HG03095 (cell line): ENCODE results near the gene SSTR5.

ENCODE experiments used
- ATAC-seq: cut with Tn5 transposase; IDR thresholded peaks from one replicate; pipeline ENCODE4 v1.9.1; 2021; ENCODE audit warnings: moderate library complexity; ENCODE audit not compliant: unreplicated experiment

Gene SSTR5

DNA sequence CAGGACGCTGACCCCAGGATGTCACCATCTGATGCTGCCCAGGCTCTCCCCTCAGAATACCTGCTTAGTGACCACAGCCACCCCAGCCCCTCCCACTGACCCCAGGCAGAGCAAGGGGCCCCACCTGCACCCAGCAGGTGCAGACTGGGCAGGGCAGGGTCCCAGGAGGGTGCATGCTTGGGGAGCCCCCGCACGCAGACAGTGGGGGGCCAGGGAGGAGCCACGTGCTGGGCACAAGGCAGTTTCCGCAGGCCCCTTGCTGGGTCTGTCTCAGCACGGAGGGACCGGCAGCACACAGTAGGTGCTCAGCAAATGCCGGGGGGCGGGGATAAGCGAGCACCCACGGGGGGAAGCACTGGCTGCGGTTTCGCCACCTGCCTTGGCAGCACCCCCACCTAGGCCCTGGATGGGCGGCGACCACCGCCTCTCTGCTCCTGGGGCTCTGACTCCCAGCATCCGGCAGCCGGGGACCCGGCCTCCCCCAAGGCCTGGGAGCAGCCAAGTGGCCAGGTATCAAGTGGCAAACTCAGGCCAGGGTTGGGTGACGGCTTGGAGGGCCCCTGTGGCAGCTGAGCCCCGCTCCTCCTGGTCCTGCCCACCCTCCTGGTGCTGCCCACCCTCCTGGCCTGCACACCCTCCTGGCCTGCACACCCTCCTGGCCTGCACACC lies 18.7 kb upstream of the SSTR5 start:
- ATAC-seq = no peak

DNA sequence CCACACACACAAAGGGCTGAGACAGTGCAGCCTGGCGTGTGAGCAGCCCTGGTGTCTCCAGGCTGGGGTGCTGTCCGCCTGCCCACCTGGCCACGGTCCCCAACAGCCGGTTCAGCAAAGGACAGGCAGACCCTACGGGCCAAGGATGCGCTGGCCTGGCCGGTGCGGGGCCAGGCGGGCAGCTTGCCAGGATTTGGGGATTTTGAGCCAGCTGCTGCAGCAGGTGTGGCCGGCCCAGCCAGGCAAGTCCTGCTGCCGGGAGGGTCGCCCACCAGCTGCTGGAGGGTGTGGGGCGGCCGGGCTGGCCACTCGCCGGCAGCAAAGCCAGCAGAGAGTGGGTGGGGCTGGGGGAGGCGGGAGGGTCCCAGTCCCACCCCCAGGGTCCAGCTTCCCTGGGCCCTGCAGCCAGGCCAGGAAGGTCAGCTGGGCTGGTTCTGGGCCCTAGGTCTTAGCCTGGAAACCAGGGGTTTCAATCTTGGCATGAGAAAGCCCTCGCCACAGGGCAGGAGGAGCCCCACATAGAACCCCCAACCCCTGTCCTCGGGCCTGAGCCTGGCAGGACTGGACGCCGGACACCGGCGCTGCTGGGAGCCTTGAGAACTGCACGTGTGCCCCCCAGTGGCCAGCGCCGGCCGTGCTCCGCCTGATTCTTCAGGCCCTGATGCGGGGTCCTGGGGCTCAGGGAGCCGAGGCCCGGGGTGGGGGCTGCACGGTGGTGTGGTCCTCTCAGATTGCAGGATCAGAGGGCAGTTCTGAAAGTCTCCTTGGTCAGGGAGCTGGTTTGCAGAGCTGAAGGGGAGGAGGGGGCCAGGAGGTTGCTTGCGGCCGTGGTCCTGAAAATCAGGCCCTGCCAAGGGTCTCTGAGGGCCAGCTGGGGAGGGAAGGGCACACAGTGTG lies 17.6 kb upstream of the SSTR5 start:
- no peak for ATAC-seq

GRCh38 chr16:1055557-1055924 lies 17.0 kb upstream of the SSTR5 start:
- ATAC-seq = no peak

DNA sequence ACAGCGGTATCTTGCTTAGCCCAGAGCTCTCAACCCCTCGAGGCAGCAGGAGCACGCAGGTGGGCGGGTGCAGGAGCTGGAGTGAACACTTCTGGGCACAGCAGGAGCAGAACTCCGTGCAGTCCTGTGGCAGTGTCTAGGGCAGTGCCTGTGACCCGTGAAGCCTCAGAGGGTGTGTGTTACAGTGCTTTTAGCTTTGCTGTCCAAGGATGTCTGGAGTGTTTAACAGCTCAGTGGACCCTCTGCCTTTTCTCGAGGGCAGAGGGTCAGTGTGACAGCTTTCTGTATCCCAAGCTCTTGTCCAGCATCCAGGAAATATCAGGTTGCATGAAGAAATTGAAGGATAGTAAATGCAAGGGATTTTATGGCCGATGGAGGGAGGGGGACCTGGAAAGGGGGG lies 16.4 kb upstream of the SSTR5 start:
- ATAC-seq = no peak

GRCh38 chr16:1057252-1057932 lies 15.2 kb upstream of the SSTR5 start:
- ATAC-seq = no peak

GRCh38 chr16:1058216-1058615 lies 14.3 kb upstream of the SSTR5 start:
- ATAC-seq = no peak

DNA sequence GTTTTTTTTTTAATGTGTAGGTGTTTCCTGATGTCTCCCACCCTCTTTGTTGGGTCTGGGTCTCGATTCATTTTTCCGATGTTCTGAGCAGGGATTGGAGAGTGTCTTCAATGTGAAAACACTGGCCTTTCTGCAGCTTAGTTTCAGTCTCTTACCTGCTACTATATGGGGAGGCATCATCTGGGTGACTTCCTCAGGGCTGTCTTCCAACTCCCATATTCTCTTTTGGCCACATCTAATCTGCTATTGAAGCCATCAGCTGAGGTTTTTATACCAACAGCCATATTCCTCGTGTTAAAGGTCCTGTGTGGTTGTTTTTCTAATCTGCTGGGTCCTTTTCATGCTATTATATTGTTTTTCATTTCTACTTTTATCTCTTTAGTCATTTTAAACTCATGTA lies 13.2 kb upstream of the SSTR5 start:
- ATAC-seq = no peak

GRCh38 chr16:1060416-1061340 lies 11.9 kb upstream of the SSTR5 start:
- no peak for ATAC-seq

DNA sequence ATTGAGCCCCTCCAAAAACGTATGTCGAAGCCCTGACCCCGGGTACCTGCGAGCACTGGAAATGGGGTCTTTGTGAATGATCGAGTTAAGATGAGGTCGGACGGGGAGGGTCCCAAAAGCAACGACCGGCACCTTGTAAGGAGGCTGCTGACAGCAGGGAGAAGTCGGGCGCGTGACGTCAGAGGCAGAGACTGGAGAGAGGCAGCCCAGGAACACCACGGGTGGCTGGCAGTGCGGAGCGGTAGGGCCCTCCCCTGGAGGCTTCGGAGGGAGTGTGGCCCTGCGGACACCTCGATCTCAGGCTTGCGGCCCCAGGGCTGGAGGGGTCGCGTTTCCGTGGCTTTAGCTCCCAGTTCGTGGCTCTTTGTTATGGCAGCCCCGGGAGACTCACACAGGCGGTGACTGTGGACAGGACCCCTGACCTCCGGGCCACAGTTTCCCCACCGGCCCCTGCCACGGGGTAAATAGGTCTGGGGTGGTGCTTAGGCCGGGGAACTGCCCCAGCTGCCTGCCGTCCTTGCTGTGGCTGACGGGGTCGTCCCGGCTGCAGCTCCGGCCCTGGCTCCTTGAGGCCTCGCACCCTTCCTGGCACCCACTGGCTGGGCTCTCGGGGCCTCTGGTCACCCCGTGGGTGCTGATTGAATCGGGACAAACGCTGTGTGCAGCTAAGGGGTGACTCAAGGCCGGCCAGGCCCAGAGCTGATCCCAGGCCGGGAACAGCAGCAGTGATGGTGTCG lies 10.6 kb upstream of the SSTR5 start:
- no peak for ATAC-seq

DNA sequence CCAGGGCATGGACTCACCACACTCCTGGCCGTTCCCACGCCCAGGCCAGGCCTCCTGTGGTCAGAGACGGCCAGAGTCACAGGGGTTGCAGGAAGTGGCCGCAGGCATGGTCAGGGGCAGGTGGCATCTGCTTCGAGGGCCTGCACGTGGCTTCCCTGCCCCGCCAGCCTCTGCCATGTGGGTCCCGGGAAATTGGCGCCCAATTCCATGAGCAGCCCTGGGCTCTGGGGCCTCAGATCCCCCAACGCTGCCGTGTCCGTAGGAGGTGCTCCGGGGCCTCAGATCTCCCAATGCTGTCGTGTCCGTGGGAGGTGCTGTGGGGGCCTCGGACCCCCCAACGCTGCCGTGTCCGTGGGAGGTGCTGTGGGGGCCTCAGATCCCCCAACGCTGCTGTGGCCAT lies 9.7 kb upstream of the SSTR5 start:
- ATAC-seq = no peak

GRCh38 chr16:1063728-1064127 lies 8.8 kb upstream of the SSTR5 start:
- ATAC-seq = no peak

- no peak for ATAC-seq
Observed at GRCh38 chr16:1065469-1066128, 6.9 kb upstream of the SSTR5 start.

- ATAC-seq = no peak
Observed at GRCh38 chr16:1066584-1067172, 5.9 kb upstream of the SSTR5 start.

- no peak for ATAC-seq
Observed at GRCh38 chr16:1067629-1068028, 4.9 kb upstream of the SSTR5 start.

- ATAC-seq = no peak
Observed at GRCh38 chr16:1068451-1068850, 4.1 kb upstream of the SSTR5 start.

DNA sequence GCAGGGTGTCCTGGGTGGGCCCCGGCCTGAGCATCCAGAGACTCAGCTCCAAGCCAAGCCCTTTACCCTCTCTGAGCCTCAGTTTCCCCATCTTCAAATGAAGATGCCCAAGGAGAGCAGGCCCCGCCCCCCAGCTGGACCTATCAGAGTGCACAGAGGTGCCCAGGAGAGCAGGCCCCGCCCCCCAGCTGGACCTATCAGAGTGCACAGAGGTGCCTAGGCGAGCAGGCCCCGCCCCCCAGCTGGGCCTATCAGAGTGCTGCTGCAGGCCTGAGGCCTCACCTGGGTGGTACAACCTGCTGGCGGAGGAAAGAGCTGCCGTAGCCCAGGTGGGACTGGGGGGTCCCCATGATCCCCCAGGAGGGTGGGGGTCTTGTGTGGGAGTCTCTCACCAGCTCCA lies 3.4 kb upstream of the SSTR5 start:
- ATAC-seq = no peak

DNA sequence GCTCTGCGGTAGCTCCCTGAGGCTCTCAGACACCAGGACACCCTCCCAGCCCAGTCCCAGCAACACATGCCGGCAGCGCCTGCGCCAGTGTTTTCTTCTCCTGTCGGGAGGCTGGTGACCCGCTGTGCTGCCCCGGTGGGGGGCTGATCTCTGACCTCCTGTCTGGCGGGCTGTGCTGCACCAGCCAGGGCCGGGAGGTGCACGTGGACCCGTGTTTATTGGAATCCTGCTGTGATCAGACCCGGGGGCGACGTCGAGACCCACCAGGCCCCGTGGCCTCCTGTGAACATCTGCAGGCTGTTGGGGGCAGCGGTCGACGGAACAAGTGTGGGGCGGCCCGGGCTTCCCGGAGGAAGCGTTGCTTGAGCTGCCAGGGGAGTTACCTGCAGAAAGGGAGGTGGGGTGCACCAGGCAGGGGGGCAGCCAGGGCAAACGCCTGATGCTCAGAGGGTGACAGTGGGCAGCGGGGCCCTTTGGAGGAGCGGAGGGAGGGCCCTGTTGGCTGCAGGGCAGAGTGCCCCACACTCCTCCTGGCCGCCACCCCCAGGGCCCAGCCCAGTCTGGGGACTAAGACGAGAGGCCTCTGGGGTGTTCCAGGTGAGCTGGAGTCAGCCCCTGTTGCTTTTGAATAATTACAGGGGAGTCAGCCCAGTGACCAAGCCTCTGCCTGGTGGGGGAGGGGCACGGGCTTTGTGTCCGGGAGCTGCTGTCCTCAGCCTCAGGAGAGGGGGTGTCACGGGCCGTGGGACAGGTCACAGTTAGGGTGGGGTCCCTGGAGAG lies 2.3 kb upstream of the SSTR5 start:
- ATAC-seq = no peak

DNA sequence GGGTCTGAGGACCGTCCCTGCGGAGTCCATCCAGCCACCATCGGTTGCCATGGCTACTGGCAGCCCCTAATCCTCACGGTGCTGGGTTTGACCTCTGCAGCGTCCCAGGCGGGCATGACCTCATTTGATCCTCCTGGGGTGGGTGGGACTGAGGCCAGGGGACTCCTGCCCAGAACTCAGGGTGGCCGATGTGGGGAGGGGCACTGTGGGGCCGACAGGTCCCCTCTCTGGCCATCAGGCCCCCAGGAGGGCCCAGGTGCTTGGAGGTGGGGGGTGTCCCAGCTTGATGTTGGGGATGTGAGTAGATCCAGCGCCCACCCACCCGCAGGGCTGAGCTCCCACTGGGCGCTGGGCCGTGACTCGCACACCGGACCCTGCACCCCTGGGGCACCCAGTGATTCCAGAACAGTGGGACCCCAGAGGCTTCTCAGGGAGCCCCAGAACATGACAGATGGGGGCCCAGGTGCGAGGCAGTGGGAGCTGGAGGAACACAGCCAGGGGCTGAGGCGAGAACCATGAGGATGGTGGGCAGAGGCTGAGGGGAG lies 1.6 kb upstream of the SSTR5 start:
- no peak for ATAC-seq
